ENCODE data around the gene PPP2R5A. TPM values are rescaled to one million over a fixed set of nuclear protein-coding genes. Genes with fewer than 3 reads are reported as not detected.

The PPP2R5A gene
- 10 to 100 TPM; 22.0 to 38.2 (median 31.7) TPM for polyA plus RNA-seq (ENCODE audit: low read depth in 6 of 6)

- Mint-ChIP-seq H3K4me1 (peaks cover 29 to 34% (median 29%) of the 10 kb centered on the region in 3 donors), H3K27me3 (no peaks in the 10 kb centered on the region), H3K27ac (peak within 1 kb of the TSS; percentile 98 to 100 (median 100)), H3K36me3 (peaks cover 0 to 8% of the 10 kb centered on the region in 2 donors), H3K9me3 (peaks cover 0 to 4% (median 0%) of the 10 kb centered on the region in 7 donors), H3K4me3 (peak within 1 kb of the TSS; percentile 95 to 100 (median 98))
- ATAC-seq (ENCODE audit: low read depth in 2 of 2) (peak; percentile 81 to 83), DNase-seq (peak; percentile 99)
Observed at GRCh38 chr1:212284744-212285684, at the start of gene PPP2R5A. TSS of gene PPP2R5A (plus strand) at chr1:212285410. CDS start at chr1:212286111, 701 bp downstream.

- H3K36me3 Mint-ChIP-seq: no peaks in the 10 kb centered on the region
- peak overlapping the region in 1 of 6 donors; percentile 22 for H3K27ac Mint-ChIP-seq
- H3K4me3 Mint-ChIP-seq: no peak overlapping the region
- no peak for ATAC-seq (ENCODE audit: low read depth in 2 of 2)
- DNase-seq: no peak
- peaks cover 0 to 3% (median 0%) of the 10 kb centered on the region in 7 donors for H3K9me3 Mint-ChIP-seq
- no peaks in the 10 kb centered on the region for H3K4me1 Mint-ChIP-seq
- peaks cover 0 to 3% (median 0%) of the 10 kb centered on the region in 3 donors for H3K27me3 Mint-ChIP-seq
Observed at GRCh38 chr1:212235857-212236256, 49.4 kb upstream of the PPP2R5A start.

- Mint-ChIP-seq H3K9me3 (peaks cover 0 to 3% (median 0%) of the 10 kb centered on the region in 7 donors), H3K27me3 (peaks cover 0 to 3% (median 0%) of the 10 kb centered on the region in 3 donors), H3K27ac (peak overlapping the region in 1 of 6 donors; percentile 22), H3K36me3 (no peaks in the 10 kb centered on the region), H3K4me3 (no peak overlapping the region), H3K4me1 (no peaks in the 10 kb centered on the region)
- ATAC-seq (ENCODE audit: low read depth in 2 of 2) (no peak), DNase-seq (no peak)
Observed at GRCh38 chr1:212236664-212237220, 48.5 kb upstream of the PPP2R5A start.

- ATAC-seq (ENCODE audit: low read depth in 2 of 2) (no peak), DNase-seq (no peak)
- Mint-ChIP-seq H3K4me1 (no peaks in the 10 kb centered on the region), H3K9me3 (peaks cover 0 to 3% (median 0%) of the 10 kb centered on the region in 7 donors), H3K4me3 (no peak overlapping the region), H3K27me3 (peaks cover 0 to 3% (median 0%) of the 10 kb centered on the region in 3 donors), H3K27ac (peak overlapping the region in 1 of 6 donors; percentile 20), H3K36me3 (no peaks in the 10 kb centered on the region)
Observed at GRCh38 chr1:212237651-212238050, 47.6 kb upstream of the PPP2R5A start.

- Mint-ChIP-seq H3K4me1 (peaks cover 0 to 3% (median 0%) of the 10 kb centered on the region in 3 donors), H3K27me3 (peaks cover 0 to 3% (median 0%) of the 10 kb centered on the region in 3 donors)
- ATAC-seq (ENCODE audit: low read depth in 2 of 2): no peak
Observed at GRCh38 chr1:212238552-212238951, 46.7 kb upstream of the PPP2R5A start.

GRCh38 chr1:212241501-212241900 is 43.7 kb upstream of the PPP2R5A start:
- DNase-seq: no peak
- Mint-ChIP-seq H3K36me3 (no peaks in the 10 kb centered on the region), H3K27ac (peak overlapping the region in 1 of 6 donors; percentile 21), H3K9me3 (no peaks in the 10 kb centered on the region), H3K4me3 (no peak overlapping the region), H3K4me1 (peaks cover 0 to 9% (median 5%) of the 10 kb centered on the region in 3 donors), H3K27me3 (no peaks in the 10 kb centered on the region)
- ATAC-seq (ENCODE audit: low read depth in 2 of 2): no peak

More at GRCh38 chr1:212238552-212238951, 46.7 kb upstream of the PPP2R5A start:
- Mint-ChIP-seq H3K36me3 (no peaks in the 10 kb centered on the region), H3K27ac (peak overlapping the region in 2 of 6 donors; percentile 2 to 42), H3K9me3 (peaks cover 0 to 3% (median 0%) of the 10 kb centered on the region in 7 donors), H3K4me3 (no peak overlapping the region)
- DNase-seq: no peak

GRCh38 chr1:212241957-212242287 is 43.3 kb upstream of the PPP2R5A start:
- Mint-ChIP-seq H3K4me1 (peaks cover 0 to 9% (median 5%) of the 10 kb centered on the region in 3 donors), H3K4me3 (no peak overlapping the region), H3K9me3 (no peaks in the 10 kb centered on the region), H3K27ac (no peak overlapping the region), H3K27me3 (no peaks in the 10 kb centered on the region), H3K36me3 (no peaks in the 10 kb centered on the region)
- DNase-seq (no peak), ATAC-seq (ENCODE audit: low read depth in 2 of 2) (no peak)

GRCh38 chr1:212242288-212242984 is 42.8 kb upstream of the PPP2R5A start:
- no peaks in the 10 kb centered on the region for H3K36me3 Mint-ChIP-seq
- peak overlapping the region in 3 of 8 donors; percentile 1 to 34 (median 26) for H3K4me3 Mint-ChIP-seq
- no peaks in the 10 kb centered on the region for H3K27me3 Mint-ChIP-seq
- H3K4me1 Mint-ChIP-seq: peaks cover 0 to 9% (median 5%) of the 10 kb centered on the region in 3 donors
- ATAC-seq (ENCODE audit: low read depth in 2 of 2) (no peak), DNase-seq (no peak)
- peak overlapping the region in 1 of 6 donors; percentile 51 for H3K27ac Mint-ChIP-seq
- no peaks in the 10 kb centered on the region for H3K9me3 Mint-ChIP-seq

GRCh38 chr1:212242985-212243308 is 42.3 kb upstream of the PPP2R5A start:
- H3K27me3 Mint-ChIP-seq: peaks cover 0 to 3% (median 0%) of the 10 kb centered on the region in 3 donors
- H3K9me3 Mint-ChIP-seq: no peaks in the 10 kb centered on the region
- peaks cover 0 to 9% (median 5%) of the 10 kb centered on the region in 3 donors for H3K4me1 Mint-ChIP-seq
- no peak for DNase-seq
- H3K4me3 Mint-ChIP-seq: no peak overlapping the region
- H3K27ac Mint-ChIP-seq: no peak overlapping the region
- ATAC-seq (ENCODE audit: low read depth in 2 of 2): no peak
- no peaks in the 10 kb centered on the region for H3K36me3 Mint-ChIP-seq

- ATAC-seq (ENCODE audit: low read depth in 2 of 2) (no peak), DNase-seq (no peak)
- Mint-ChIP-seq H3K27ac (peak overlapping the region in 1 of 6 donors; percentile 19), H3K4me3 (no peak overlapping the region), H3K9me3 (no peaks in the 10 kb centered on the region), H3K4me1 (peaks cover 0 to 10% (median 9%) of the 10 kb centered on the region in 3 donors), H3K36me3 (no peaks in the 10 kb centered on the region), H3K27me3 (peaks cover 0 to 9% (median 5%) of the 10 kb centered on the region in 3 donors)
Observed at GRCh38 chr1:212244441-212244840, 40.8 kb upstream of the PPP2R5A start.

- ATAC-seq (ENCODE audit: low read depth in 2 of 2) (no peak), DNase-seq (no peak)
- Mint-ChIP-seq H3K36me3 (no peaks in the 10 kb centered on the region), H3K4me3 (no peak overlapping the region), H3K9me3 (no peaks in the 10 kb centered on the region), H3K27ac (no peak overlapping the region), H3K4me1 (peaks cover 5 to 19% (median 16%) of the 10 kb centered on the region in 3 donors), H3K27me3 (peaks cover 0 to 9% (median 5%) of the 10 kb centered on the region in 3 donors)
Observed at GRCh38 chr1:212247179-212247721, 38.0 kb upstream of the PPP2R5A start.

GRCh38 chr1:212247988-212248387 is 37.2 kb upstream of the PPP2R5A start:
- Mint-ChIP-seq H3K36me3 (no peaks in the 10 kb centered on the region), H3K27me3 (peaks cover 0 to 9% (median 5%) of the 10 kb centered on the region in 3 donors), H3K4me3 (no peak overlapping the region), H3K27ac (no peak overlapping the region), H3K9me3 (no peaks in the 10 kb centered on the region), H3K4me1 (peaks cover 5 to 18% (median 16%) of the 10 kb centered on the region in 3 donors)
- no peak for DNase-seq
- no peak for ATAC-seq (ENCODE audit: low read depth in 2 of 2)

GRCh38 chr1:212254853-212255363 is 30.3 kb upstream of the PPP2R5A start:
- DNase-seq: no peak
- ATAC-seq (ENCODE audit: low read depth in 2 of 2): no peak
- H3K36me3 Mint-ChIP-seq: no peaks in the 10 kb centered on the region

More at GRCh38 chr1:212254853-212255363, 30.3 kb upstream of the PPP2R5A start:
- Mint-ChIP-seq H3K4me3 (peak overlapping the region in 7 of 8 donors; percentile 52 to 84 (median 75)), H3K27me3 (no peaks in the 10 kb centered on the region), H3K27ac (peak overlapping the region; percentile 90 to 99 (median 92)), H3K9me3 (peaks cover 0 to 4% (median 0%) of the 10 kb centered on the region in 7 donors), H3K4me1 (peaks cover 36 to 45% (median 40%) of the 10 kb centered on the region in 3 donors)

Measured in naive B cell (primary cell).